Measurements from ENCODE around the gene CTCF.
"Not testable (repeated sequence)": the region's sequence is repeated elsewhere in the genome, so short reads cannot be mapped to it uniquely, and the experiment has no call there.

The CTCF gene

GRCh38 chr16:67533987-67534386 lies 28.3 kb upstream of the CTCF start:
- not testable (repeated sequence) for DNase-seq (ENCODE audit: low spot score)

- DNase-seq (ENCODE audit: low spot score), result no peak
These were observed 27.9 kb upstream of the CTCF start for GRCh38 chr16:67534431-67534830.

GRCh38 chr16:67535201-67535600 lies 27.1 kb upstream of the CTCF start:
- peak; percentile 79 for DNase-seq (ENCODE audit: low spot score)

GRCh38 chr16:67537270-67537635 lies 25.1 kb upstream of the CTCF start:
- no peak for DNase-seq (ENCODE audit: low spot score)

- DNase-seq (ENCODE audit: low spot score), result no peak
These were observed 24.4 kb upstream of the CTCF start for GRCh38 chr16:67537636-67538591.

- DNase-seq (ENCODE audit: low spot score), result no peak
These were observed 23.6 kb upstream of the CTCF start for GRCh38 chr16:67538666-67539101.

GRCh38 chr16:67539271-67539670 lies 23.1 kb upstream of the CTCF start:
- no peak for DNase-seq (ENCODE audit: low spot score)

- DNase-seq (ENCODE audit: low spot score), result no peak
These were observed 22.4 kb upstream of the CTCF start for GRCh38 chr16:67539691-67540635.

- no peak for DNase-seq (ENCODE audit: low spot score)
These were observed 21.6 kb upstream of the CTCF start for GRCh38 chr16:67540756-67541155.

GRCh38 chr16:67541391-67542263 lies 20.7 kb upstream of the CTCF start:
- DNase-seq (ENCODE audit: low spot score), result no peak

- no peak for DNase-seq (ENCODE audit: low spot score)
These were observed 19.9 kb upstream of the CTCF start for GRCh38 chr16:67542464-67542863.

GRCh38 chr16:67543036-67543435 lies 19.3 kb upstream of the CTCF start:
- no peak for DNase-seq (ENCODE audit: low spot score)

- no peak for DNase-seq (ENCODE audit: low spot score)
These were observed 18.7 kb upstream of the CTCF start for GRCh38 chr16:67543582-67543981.

- no peak for DNase-seq (ENCODE audit: low spot score)
These were observed 17.9 kb upstream of the CTCF start for GRCh38 chr16:67544329-67544841.

GRCh38 chr16:67544844-67545664 lies 17.3 kb upstream of the CTCF start:
- DNase-seq (ENCODE audit: low spot score), result no peak

- no peak for DNase-seq (ENCODE audit: low spot score)
These were observed 16.7 kb upstream of the CTCF start for GRCh38 chr16:67545665-67546024.

GRCh38 chr16:67546091-67546501 lies 16.2 kb upstream of the CTCF start:
- no peak for DNase-seq (ENCODE audit: low spot score)

- peak; percentile 65 for DNase-seq (ENCODE audit: low spot score)
These were observed 15.4 kb upstream of the CTCF start for GRCh38 chr16:67546761-67547422.

GRCh38 chr16:67547423-67548264 lies 14.7 kb upstream of the CTCF start:
- no peak for DNase-seq (ENCODE audit: low spot score)

Data from putamen (tissue), 1 donor.